Measurements from ENCODE around the gene CCDC170.

DNA sequence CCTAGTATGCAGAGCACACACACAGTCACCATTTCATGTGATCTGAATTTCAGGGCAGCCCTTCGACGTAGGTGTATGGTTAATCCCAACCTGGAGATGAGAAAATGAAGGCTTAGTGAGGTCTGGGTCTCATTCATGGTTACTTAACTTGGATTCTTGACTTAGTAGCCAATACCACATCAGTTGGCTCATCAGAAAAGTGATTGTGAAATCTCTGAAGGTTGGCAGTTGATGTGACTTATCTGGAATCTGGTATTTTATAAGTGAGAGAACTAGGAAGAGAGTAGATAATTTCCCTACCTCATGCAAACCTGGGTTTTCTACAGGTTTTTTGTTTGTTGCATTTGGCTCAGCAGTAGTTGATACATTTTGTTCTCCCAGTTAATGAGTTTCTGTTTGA, 123.7 kb downstream of the CCDC170 start:
- TF ChIP-seq, protein P1, sequence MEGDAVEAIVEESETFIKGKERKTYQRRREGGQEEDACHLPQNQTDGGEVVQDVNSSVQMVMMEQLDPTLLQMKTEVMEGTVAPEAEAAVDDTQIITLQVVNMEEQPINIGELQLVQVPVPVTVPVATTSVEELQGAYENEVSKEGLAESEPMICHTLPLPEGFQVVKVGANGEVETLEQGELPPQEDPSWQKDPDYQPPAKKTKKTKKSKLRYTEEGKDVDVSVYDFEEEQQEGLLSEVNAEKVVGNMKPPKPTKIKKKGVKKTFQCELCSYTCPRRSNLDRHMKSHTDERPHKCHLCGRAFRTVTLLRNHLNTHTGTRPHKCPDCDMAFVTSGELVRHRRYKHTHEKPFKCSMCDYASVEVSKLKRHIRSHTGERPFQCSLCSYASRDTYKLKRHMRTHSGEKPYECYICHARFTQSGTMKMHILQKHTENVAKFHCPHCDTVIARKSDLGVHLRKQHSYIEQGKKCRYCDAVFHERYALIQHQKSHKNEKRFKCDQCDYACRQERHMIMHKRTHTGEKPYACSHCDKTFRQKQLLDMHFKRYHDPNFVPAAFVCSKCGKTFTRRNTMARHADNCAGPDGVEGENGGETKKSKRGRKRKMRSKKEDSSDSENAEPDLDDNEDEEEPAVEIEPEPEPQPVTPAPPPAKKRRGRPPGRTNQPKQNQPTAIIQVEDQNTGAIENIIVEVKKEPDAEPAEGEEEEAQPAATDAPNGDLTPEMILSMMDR (IDR thresholded peaks at IDR 0.05; ENCODE audit: low read depth, low read length, missing input control): no peak
- TF ChIP-seq YY1 (IDR thresholded peaks at IDR 0.05) (peak; percentile 20), RAD21 (IDR thresholded peaks at IDR 0.05) (peak in 1 of 2 donors; percentile 27), NR2F2 (IDR thresholded peaks at IDR 0.05) (no peak), RXRA (IDR thresholded peaks at IDR 0.05) (peak in 1 of 2 donors; percentile 60), HNF4A (conservative IDR thresholded peaks at IDR 0.05) (peak; percentile 67 to 70), GABPA (IDR thresholded peaks at IDR 0.05 in 1 of 2, conservative IDR thresholded peaks at IDR 0.05 in 1 of 2) (no peak), JUND (IDR thresholded peaks at IDR 0.05) (peak in 1 of 2 donors; percentile 54), FOXA1 (IDR thresholded peaks at IDR 0.05) (no peak), TAF1 (conservative IDR thresholded peaks at IDR 0.05) (no peak)
- TF ChIP-seq, protein P2, sequence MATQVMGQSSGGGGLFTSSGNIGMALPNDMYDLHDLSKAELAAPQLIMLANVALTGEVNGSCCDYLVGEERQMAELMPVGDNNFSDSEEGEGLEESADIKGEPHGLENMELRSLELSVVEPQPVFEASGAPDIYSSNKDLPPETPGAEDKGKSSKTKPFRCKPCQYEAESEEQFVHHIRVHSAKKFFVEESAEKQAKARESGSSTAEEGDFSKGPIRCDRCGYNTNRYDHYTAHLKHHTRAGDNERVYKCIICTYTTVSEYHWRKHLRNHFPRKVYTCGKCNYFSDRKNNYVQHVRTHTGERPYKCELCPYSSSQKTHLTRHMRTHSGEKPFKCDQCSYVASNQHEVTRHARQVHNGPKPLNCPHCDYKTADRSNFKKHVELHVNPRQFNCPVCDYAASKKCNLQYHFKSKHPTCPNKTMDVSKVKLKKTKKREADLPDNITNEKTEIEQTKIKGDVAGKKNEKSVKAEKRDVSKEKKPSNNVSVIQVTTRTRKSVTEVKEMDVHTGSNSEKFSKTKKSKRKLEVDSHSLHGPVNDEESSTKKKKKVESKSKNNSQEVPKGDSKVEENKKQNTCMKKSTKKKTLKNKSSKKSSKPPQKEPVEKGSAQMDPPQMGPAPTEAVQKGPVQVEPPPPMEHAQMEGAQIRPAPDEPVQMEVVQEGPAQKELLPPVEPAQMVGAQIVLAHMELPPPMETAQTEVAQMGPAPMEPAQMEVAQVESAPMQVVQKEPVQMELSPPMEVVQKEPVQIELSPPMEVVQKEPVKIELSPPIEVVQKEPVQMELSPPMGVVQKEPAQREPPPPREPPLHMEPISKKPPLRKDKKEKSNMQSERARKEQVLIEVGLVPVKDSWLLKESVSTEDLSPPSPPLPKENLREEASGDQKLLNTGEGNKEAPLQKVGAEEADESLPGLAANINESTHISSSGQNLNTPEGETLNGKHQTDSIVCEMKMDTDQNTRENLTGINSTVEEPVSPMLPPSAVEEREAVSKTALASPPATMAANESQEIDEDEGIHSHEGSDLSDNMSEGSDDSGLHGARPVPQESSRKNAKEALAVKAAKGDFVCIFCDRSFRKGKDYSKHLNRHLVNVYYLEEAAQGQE (IDR thresholded peaks at IDR 0.05): no peak
- TF ChIP-seq, protein P3, sequence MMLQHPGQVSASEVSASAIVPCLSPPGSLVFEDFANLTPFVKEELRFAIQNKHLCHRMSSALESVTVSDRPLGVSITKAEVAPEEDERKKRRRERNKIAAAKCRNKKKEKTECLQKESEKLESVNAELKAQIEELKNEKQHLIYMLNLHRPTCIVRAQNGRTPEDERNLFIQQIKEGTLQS (IDR thresholded peaks at IDR 0.05): peak; percentile 51
- TF ChIP-seq, protein P4, sequence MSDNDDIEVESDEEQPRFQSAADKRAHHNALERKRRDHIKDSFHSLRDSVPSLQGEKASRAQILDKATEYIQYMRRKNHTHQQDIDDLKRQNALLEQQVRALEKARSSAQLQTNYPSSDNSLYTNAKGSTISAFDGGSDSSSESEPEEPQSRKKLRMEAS (IDR thresholded peaks at IDR 0.05): peak; percentile 39
- TF ChIP-seq, protein P5, sequence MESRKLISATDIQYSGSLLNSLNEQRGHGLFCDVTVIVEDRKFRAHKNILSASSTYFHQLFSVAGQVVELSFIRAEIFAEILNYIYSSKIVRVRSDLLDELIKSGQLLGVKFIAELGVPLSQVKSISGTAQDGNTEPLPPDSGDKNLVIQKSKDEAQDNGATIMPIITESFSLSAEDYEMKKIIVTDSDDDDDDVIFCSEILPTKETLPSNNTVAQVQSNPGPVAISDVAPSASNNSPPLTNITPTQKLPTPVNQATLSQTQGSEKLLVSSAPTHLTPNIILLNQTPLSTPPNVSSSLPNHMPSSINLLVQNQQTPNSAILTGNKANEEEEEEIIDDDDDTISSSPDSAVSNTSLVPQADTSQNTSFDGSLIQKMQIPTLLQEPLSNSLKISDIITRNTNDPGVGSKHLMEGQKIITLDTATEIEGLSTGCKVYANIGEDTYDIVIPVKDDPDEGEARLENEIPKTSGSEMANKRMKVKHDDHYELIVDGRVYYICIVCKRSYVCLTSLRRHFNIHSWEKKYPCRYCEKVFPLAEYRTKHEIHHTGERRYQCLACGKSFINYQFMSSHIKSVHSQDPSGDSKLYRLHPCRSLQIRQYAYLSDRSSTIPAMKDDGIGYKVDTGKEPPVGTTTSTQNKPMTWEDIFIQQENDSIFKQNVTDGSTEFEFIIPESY (IDR thresholded peaks at IDR 0.05): peak; percentile 4
